SU-DHL-6 (cell line): ENCODE measurements around the gene ACER3.
"Not testable (repeated sequence)": the region's sequence is repeated elsewhere in the genome, so short reads cannot be mapped to it uniquely, and the experiment has no call there.

Experiments used
- H2AFZ ChIP-seq: fragments of 200-600 bp; sonication (generic); 2 replicates; pipeline ENCODE4 v1.6.1; 2014; ENCODE audit warnings: low read depth, mild to moderate bottlenecking, moderate library complexity, mixed read lengths, antibody characterized with exemption, low read length; ENCODE audit not compliant: severe bottlenecking
- H3F3A ChIP-seq: fragments of 200-600 bp; shearing (Covaris generic); 2 replicates; pipeline ENCODE4 v1.6.0; 2016; ENCODE audit warnings: antibody characterized with exemption, mild to moderate bottlenecking; ENCODE audit not compliant: insufficient read depth
- H3K27ac ChIP-seq: fragments of 200-600 bp; sonication (generic); 2 replicates; pipeline ENCODE4 v1.5.1; 2016; ENCODE audit warnings: low read depth, mild to moderate bottlenecking, low read length, moderate library complexity, mixed read lengths
- H3K27me3 ChIP-seq: fragments of 200-600 bp; sonication (generic), shearing (Covaris generic); 2 replicates; pipeline ENCODE4 v1.6.0; 2014; ENCODE audit warnings: mild to moderate bottlenecking, low read length
- H3K36me3 ChIP-seq: fragments of 200-600 bp; sonication (generic); 2 replicates; pipeline ENCODE4 v1.6.1; 2014; ENCODE audit warnings: mild to moderate bottlenecking, low read length, mixed read lengths
- H3K4me2 ChIP-seq: fragments of 300-600, 200-600 bp; shearing (Covaris generic), sonication (generic); 2 replicates; pipeline ENCODE4 v1.6.0; 2014; ENCODE audit warnings: low read length, low read depth, mild to moderate bottlenecking; ENCODE audit not compliant: poor library complexity, severe bottlenecking
- H3K4me3 ChIP-seq: fragments of 200-600 bp; sonication (generic); 2 replicates; pipeline ENCODE4 v1.5.1; 2014; ENCODE audit warnings: antibody characterized with exemption, low read length, mild to moderate bottlenecking, mixed read lengths; ENCODE audit not compliant: insufficient read depth, poor library complexity, severe bottlenecking
- H3K79me2 ChIP-seq: fragments of 200-600 bp; sonication (generic); 2 replicates; pipeline ENCODE4 v1.6.1; 2014; ENCODE audit warnings: mild to moderate bottlenecking, low read length, moderate library complexity; ENCODE audit not compliant: insufficient read depth
- H3K9ac ChIP-seq: fragments of 200-600 bp; sonication (generic); 2 replicates; pipeline ENCODE4 v1.7.0; 2014; ENCODE audit warnings: mild to moderate bottlenecking, low read length
- H3K9me2 ChIP-seq: fragments of 200-600 bp; sonication (generic); replicated peaks from 2 replicates; pipeline ENCODE4 v1.6.1; 2014; ENCODE audit warnings: low read length; ENCODE audit not compliant: insufficient read depth
- H3K9me3 ChIP-seq: fragments of 200-600 bp; sonication (generic); 2 replicates; pipeline ENCODE4 v1.6.1; 2014; ENCODE audit warnings: low read length, mixed read lengths; ENCODE audit not compliant: insufficient read depth
- H4K20me1 ChIP-seq: fragments of 200-600 bp; sonication (generic); 2 replicates; pipeline ENCODE4 v1.6.1; 2014; ENCODE audit warnings: low read depth, mild to moderate bottlenecking, antibody characterized with exemption, low read length, moderate library complexity, mixed read lengths
- CTCF ChIP-seq: fragments of 200-600 bp; sonication (generic); IDR thresholded peaks from one replicate; pipeline ENCODE4 v1.5.1; 2017; ENCODE audit warnings: antibody characterized with exemption, mild to moderate bottlenecking, low read length, moderate library complexity; ENCODE audit not compliant: insufficient read depth, poor library complexity, severe bottlenecking
- EZH2phosphoT487 ChIP-seq: fragments of 200-600 bp; sonication (generic), shearing (Covaris generic); conservative IDR thresholded peaks from 2 replicates; pipeline ENCODE4 v1.6.1; 2018; ENCODE audit warnings: mild to moderate bottlenecking, antibody characterized with exemption, low read length, moderate library complexity, mixed read lengths

Gene ACER3

GRCh38 chr11:76860539-76861475 is at the start of gene ACER3:
Gene ACER3 (plus strand): TSS chr11:76860918. CDS start chr11:76860977, 59 bp downstream.
- peak within 1 kb of the TSS; percentile 70 for H3K4me2 ChIP-seq
- H3K9me3 ChIP-seq: no peaks in the 10 kb centered on the region
- H3K27me3 ChIP-seq: no peaks in the 10 kb centered on the region
- no peaks in the 10 kb centered on the region for H3K79me2 ChIP-seq
- no peak for TF ChIP-seq CTCF
- no peak within 1 kb of the TSS for H3K27ac ChIP-seq
- peak within 1 kb of the TSS; percentile 81 for H3K9ac ChIP-seq
- H4K20me1 ChIP-seq: no peaks in the 10 kb centered on the region
- peak within 1 kb of the TSS; percentile 97 for H2AFZ ChIP-seq
- no peaks in the 10 kb centered on the region for H3K36me3 ChIP-seq
- H3K4me3 ChIP-seq: peak within 1 kb of the TSS; percentile 89
- no peaks in the 10 kb centered on the region for H3K9me2 ChIP-seq
- peaks cover 5% of the 10 kb centered on the region; the same call in 1 of the 2 replicates for H3F3A ChIP-seq

GRCh38 chr11:76811259-76811658 is 49.5 kb upstream of the ACER3 start:
- H2AFZ ChIP-seq: no peak overlapping the region
- peaks cover 6% of the 10 kb centered on the region; the same call in 1 of the 2 replicates for H3K9me3 ChIP-seq
- H3K9ac ChIP-seq: no peak overlapping the region
- H3K9me2 ChIP-seq: no peaks in the 10 kb centered on the region
- H3K79me2 ChIP-seq: no peaks in the 10 kb centered on the region
- H3F3A ChIP-seq: no peaks in the 10 kb centered on the region
- no peak overlapping the region for H3K4me3 ChIP-seq
- H3K36me3 ChIP-seq: no peaks in the 10 kb centered on the region
- H3K27ac ChIP-seq: no peak overlapping the region
- H3K27me3 ChIP-seq: no peaks in the 10 kb centered on the region
- H4K20me1 ChIP-seq: no peaks in the 10 kb centered on the region
- H3K4me2 ChIP-seq: no peak overlapping the region
- TF ChIP-seq CTCF (no peak), EZH2phosphoT487 (no peak)

- H3K4me2 ChIP-seq: no peak overlapping the region
- H3K9me3 ChIP-seq: peaks cover 13% of the 10 kb centered on the region; the same call in 1 of the 2 replicates
These were observed 46.3 kb upstream of the ACER3 start for GRCh38 chr11:76814414-76814813.

GRCh38 chr11:76815678-76816077 is 45.0 kb upstream of the ACER3 start:
- not testable (repeated sequence) for H3K36me3 ChIP-seq, H3K27ac ChIP-seq

More at GRCh38 chr11:76814414-76814813, 46.3 kb upstream of the ACER3 start:
- Histone ChIP-seq H3F3A (no peaks in the 10 kb centered on the region), H3K36me3 (no peaks in the 10 kb centered on the region), H3K9ac (no peak overlapping the region), H3K4me3 (no peak overlapping the region), H2AFZ (no peak overlapping the region), H3K9me2 (no peaks in the 10 kb centered on the region), H3K79me2 (no peaks in the 10 kb centered on the region), H4K20me1 (no peaks in the 10 kb centered on the region), H3K27me3 (no peaks in the 10 kb centered on the region; the same call in 1 of the 2 replicates), H3K27ac (no peak overlapping the region)
- no peak for TF ChIP-seq EZH2phosphoT487
- TF ChIP-seq CTCF: no peak

More at GRCh38 chr11:76815678-76816077, 45.0 kb upstream of the ACER3 start:
- H3F3A ChIP-seq, H3K79me2 ChIP-seq, H3K4me2 ChIP-seq, H3K9ac ChIP-seq, H3K27me3 ChIP-seq, H3K9me2 ChIP-seq, H3K4me3 ChIP-seq, H4K20me1 ChIP-seq, H2AFZ ChIP-seq: not testable (repeated sequence)
- H3K9me3 ChIP-seq: peaks cover 13% of the 10 kb centered on the region; the same call in 1 of the 2 replicates
